ENCODE results near the gene SCG2.

- no peak for TF ChIP-seq OVOL2 (CRISPR knock-in tag; IDR thresholded peaks at IDR 0.05; ENCODE audit: borderline replicate concordance)
- TF ChIP-seq, protein P1, sequence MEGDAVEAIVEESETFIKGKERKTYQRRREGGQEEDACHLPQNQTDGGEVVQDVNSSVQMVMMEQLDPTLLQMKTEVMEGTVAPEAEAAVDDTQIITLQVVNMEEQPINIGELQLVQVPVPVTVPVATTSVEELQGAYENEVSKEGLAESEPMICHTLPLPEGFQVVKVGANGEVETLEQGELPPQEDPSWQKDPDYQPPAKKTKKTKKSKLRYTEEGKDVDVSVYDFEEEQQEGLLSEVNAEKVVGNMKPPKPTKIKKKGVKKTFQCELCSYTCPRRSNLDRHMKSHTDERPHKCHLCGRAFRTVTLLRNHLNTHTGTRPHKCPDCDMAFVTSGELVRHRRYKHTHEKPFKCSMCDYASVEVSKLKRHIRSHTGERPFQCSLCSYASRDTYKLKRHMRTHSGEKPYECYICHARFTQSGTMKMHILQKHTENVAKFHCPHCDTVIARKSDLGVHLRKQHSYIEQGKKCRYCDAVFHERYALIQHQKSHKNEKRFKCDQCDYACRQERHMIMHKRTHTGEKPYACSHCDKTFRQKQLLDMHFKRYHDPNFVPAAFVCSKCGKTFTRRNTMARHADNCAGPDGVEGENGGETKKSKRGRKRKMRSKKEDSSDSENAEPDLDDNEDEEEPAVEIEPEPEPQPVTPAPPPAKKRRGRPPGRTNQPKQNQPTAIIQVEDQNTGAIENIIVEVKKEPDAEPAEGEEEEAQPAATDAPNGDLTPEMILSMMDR (IDR thresholded peaks at IDR 0.05) = no peak
- no peak for TF ChIP-seq NR2C2 (CRISPR knock-in tag; IDR thresholded peaks at IDR 0.05)
- no peak for TF ChIP-seq MLX (CRISPR knock-in tag; IDR thresholded peaks at IDR 0.05)
- no peak for TF ChIP-seq GABPB1 (CRISPR knock-in tag; IDR thresholded peaks at IDR 0.05)
- TF ChIP-seq, protein P2, sequence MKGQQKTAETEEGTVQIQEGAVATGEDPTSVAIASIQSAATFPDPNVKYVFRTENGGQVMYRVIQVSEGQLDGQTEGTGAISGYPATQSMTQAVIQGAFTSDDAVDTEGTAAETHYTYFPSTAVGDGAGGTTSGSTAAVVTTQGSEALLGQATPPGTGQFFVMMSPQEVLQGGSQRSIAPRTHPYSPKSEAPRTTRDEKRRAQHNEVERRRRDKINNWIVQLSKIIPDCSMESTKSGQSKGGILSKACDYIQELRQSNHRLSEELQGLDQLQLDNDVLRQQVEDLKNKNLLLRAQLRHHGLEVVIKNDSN (CRISPR knock-in tag; IDR thresholded peaks at IDR 0.05) = no peak
- TF ChIP-seq, protein P3, sequence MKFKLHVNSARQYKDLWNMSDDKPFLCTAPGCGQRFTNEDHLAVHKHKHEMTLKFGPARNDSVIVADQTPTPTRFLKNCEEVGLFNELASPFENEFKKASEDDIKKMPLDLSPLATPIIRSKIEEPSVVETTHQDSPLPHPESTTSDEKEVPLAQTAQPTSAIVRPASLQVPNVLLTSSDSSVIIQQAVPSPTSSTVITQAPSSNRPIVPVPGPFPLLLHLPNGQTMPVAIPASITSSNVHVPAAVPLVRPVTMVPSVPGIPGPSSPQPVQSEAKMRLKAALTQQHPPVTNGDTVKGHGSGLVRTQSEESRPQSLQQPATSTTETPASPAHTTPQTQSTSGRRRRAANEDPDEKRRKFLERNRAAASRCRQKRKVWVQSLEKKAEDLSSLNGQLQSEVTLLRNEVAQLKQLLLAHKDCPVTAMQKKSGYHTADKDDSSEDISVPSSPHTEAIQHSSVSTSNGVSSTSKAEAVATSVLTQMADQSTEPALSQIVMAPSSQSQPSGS (CRISPR knock-in tag; IDR thresholded peaks at IDR 0.05; ENCODE audit: borderline replicate concordance, low read depth) = no peak
- no peak for TF ChIP-seq IRF2 (CRISPR knock-in tag; IDR thresholded peaks at IDR 0.05; ENCODE audit: borderline replicate concordance, low read depth)
- TF ChIP-seq MXD4 (CRISPR knock-in tag; IDR thresholded peaks at IDR 0.05; ENCODE audit: borderline replicate concordance) = no peak
- TF ChIP-seq, protein P4, sequence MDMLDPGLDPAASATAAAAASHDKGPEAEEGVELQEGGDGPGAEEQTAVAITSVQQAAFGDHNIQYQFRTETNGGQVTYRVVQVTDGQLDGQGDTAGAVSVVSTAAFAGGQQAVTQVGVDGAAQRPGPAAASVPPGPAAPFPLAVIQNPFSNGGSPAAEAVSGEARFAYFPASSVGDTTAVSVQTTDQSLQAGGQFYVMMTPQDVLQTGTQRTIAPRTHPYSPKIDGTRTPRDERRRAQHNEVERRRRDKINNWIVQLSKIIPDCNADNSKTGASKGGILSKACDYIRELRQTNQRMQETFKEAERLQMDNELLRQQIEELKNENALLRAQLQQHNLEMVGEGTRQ (CRISPR knock-in tag; IDR thresholded peaks at IDR 0.05) = no peak
- TF ChIP-seq NFE2L1 (CRISPR knock-in tag; IDR thresholded peaks at IDR 0.05) = no peak
- no peak for TF ChIP-seq SP1 (CRISPR knock-in tag; conservative IDR thresholded peaks at IDR 0.05)
- TF ChIP-seq ZNF423 (CRISPR knock-in tag; IDR thresholded peaks at IDR 0.05) = no peak
Observed at GRCh38 chr2:223582001-223582400, 20.2 kb downstream of the SCG2 start.
